Loucy (cell line): ENCODE data around the gene CDK9.

ENCODE experiments used
- H2AFZ ChIP-seq: fragments of 200-600 bp; sonication (generic); 2 replicates; pipeline ENCODE4 v1.6.0; 2016; ENCODE audit warnings: antibody characterized with exemption, mild to moderate bottlenecking, low read length, moderate library complexity
- H3F3A ChIP-seq: fragments of 200-600 bp; 2 replicates; pipeline ENCODE4 v1.6.0; 2016; ENCODE audit warnings: antibody characterized with exemption, low read depth, mild to moderate bottlenecking
- H3K27me3 ChIP-seq: fragments of 200-600 bp; sonication (generic); 2 replicates; pipeline ENCODE4 v1.6.1; 2014; ENCODE audit warnings: low read length, mild to moderate bottlenecking; ENCODE audit not compliant: insufficient read depth, poor library complexity, severe bottlenecking
- H3K36me3 ChIP-seq: fragments of 200-600 bp; sonication (generic); 2 replicates; pipeline ENCODE4 v1.6.1; 2016; ENCODE audit warnings: low read length; ENCODE audit not compliant: insufficient read depth
- H3K4me1 ChIP-seq: fragments of 200-600 bp; sonication (generic); 2 replicates; pipeline ENCODE4 v1.5.1; 2014; ENCODE audit warnings: low read length, mild to moderate bottlenecking; ENCODE audit not compliant: insufficient read depth, poor library complexity, severe bottlenecking
- H3K4me2 ChIP-seq: fragments of 200-600 bp; sonication (generic); 2 replicates; pipeline ENCODE4 v1.6.0; 2014; ENCODE audit warnings: antibody characterized with exemption, low read length, low read depth, mild to moderate bottlenecking; ENCODE audit not compliant: poor library complexity, severe bottlenecking
- H3K4me3 ChIP-seq: fragments of 200-600 bp; sonication (generic); 2 replicates; pipeline ENCODE4 v1.5.1; 2014; ENCODE audit warnings: low read length, mild to moderate bottlenecking, mixed read lengths; ENCODE audit not compliant: poor library complexity, severe bottlenecking
- H3K79me2 ChIP-seq: fragments of 200-600 bp; sonication (generic); 2 replicates; pipeline ENCODE4 v1.6.1; 2014; ENCODE audit warnings: low read length; ENCODE audit not compliant: insufficient read depth
- H3K9ac ChIP-seq: fragments of 200-600 bp; sonication (generic); 2 replicates; pipeline ENCODE4 v1.6.0; 2014; ENCODE audit warnings: mild to moderate bottlenecking, low read depth, low read length, moderate library complexity; ENCODE audit not compliant: poor library complexity, severe bottlenecking
- H3K9me2 ChIP-seq: fragments of 200-600 bp; sonication (generic); replicated peaks from 2 replicates; pipeline ENCODE4 v1.6.1; 2016; ENCODE audit warnings: low read depth, low read length, mixed read lengths
- H3K9me3 ChIP-seq: fragments of 200-600 bp; sonication (generic); 2 replicates; pipeline ENCODE4 v1.6.1; 2014; ENCODE audit warnings: mild to moderate bottlenecking, antibody characterized with exemption, low read length, low read depth; ENCODE audit not compliant: insufficient read depth
- H4K20me1 ChIP-seq: fragments of 200-600 bp; sonication (generic); 2 replicates; pipeline ENCODE4 v1.6.0; 2014; ENCODE audit warnings: antibody characterized with exemption, low read length, mild to moderate bottlenecking; ENCODE audit not compliant: insufficient read depth, poor library complexity, severe bottlenecking
- EZH2phosphoT487 ChIP-seq: fragments of 200-600 bp; IDR thresholded peaks from 2 replicates; pipeline ENCODE4 v1.6.1; 2018; ENCODE audit warnings: antibody characterized with exemption, mild to moderate bottlenecking, moderate library complexity, borderline replicate concordance
- TF ChIP-seq, protein P1 (sequence below): fragments of 200-600 bp; sonication (generic); conservative IDR thresholded peaks from 2 replicates; pipeline ENCODE4 v1.5.1; 2014; ENCODE audit warnings: mild to moderate bottlenecking, antibody characterized with exemption, low read length

The CDK9 gene

GRCh38 chr9:127812011-127812410 lies 26.2 kb downstream of the CDK9 start:
- H2AFZ ChIP-seq: no peak overlapping the region
- H4K20me1 ChIP-seq: peaks cover 13% of the 10 kb centered on the region
- H3K9ac ChIP-seq: no peak overlapping the region
- no peaks in the 10 kb centered on the region for H3F3A ChIP-seq
- no peaks in the 10 kb centered on the region for H3K27me3 ChIP-seq
- H3K9me3 ChIP-seq: no peaks in the 10 kb centered on the region
- no peak overlapping the region for H3K4me2 ChIP-seq
- H3K36me3 ChIP-seq: peaks cover 66% of the 10 kb centered on the region; the same call in 1 of the 2 replicates
- no peaks in the 10 kb centered on the region for H3K9me2 ChIP-seq
- H3K4me1 ChIP-seq: no peaks in the 10 kb centered on the region
- no peak overlapping the region for H3K4me3 ChIP-seq
- peaks cover 26% of the 10 kb centered on the region; the same call in 1 of the 2 replicates for H3K79me2 ChIP-seq
- no peak for TF ChIP-seq EZH2phosphoT487
- TF ChIP-seq, protein P1, sequence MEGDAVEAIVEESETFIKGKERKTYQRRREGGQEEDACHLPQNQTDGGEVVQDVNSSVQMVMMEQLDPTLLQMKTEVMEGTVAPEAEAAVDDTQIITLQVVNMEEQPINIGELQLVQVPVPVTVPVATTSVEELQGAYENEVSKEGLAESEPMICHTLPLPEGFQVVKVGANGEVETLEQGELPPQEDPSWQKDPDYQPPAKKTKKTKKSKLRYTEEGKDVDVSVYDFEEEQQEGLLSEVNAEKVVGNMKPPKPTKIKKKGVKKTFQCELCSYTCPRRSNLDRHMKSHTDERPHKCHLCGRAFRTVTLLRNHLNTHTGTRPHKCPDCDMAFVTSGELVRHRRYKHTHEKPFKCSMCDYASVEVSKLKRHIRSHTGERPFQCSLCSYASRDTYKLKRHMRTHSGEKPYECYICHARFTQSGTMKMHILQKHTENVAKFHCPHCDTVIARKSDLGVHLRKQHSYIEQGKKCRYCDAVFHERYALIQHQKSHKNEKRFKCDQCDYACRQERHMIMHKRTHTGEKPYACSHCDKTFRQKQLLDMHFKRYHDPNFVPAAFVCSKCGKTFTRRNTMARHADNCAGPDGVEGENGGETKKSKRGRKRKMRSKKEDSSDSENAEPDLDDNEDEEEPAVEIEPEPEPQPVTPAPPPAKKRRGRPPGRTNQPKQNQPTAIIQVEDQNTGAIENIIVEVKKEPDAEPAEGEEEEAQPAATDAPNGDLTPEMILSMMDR: no peak

GRCh38 chr9:127812936-127813675 lies 27.3 kb downstream of the CDK9 start:
- Histone ChIP-seq H3K79me2 (peaks cover 15% of the 10 kb centered on the region; the same call in 1 of the 2 replicates), H3K9me2 (no peaks in the 10 kb centered on the region), H3K27me3 (no peaks in the 10 kb centered on the region), H3K4me3 (no peak overlapping the region), H3K9me3 (no peaks in the 10 kb centered on the region), H3K4me1 (no peaks in the 10 kb centered on the region), H3F3A (no peaks in the 10 kb centered on the region), H3K9ac (no peak overlapping the region), H2AFZ (no peak overlapping the region), H4K20me1 (peaks cover 7% of the 10 kb centered on the region), H3K4me2 (no peak overlapping the region), H3K36me3 (peaks cover 56% of the 10 kb centered on the region; the same call in 1 of the 2 replicates)
- TF ChIP-seq, protein P1: no peak
- TF ChIP-seq EZH2phosphoT487: no peak

- Histone ChIP-seq H3K4me2 (no peak overlapping the region), H3K36me3 (peaks cover 50% of the 10 kb centered on the region; the same call in 1 of the 2 replicates), H3K9me3 (no peaks in the 10 kb centered on the region), H3K4me3 (no peak overlapping the region), H2AFZ (no peak overlapping the region), H3K9ac (no peak overlapping the region), H3K79me2 (peaks cover 15% of the 10 kb centered on the region; the same call in 1 of the 2 replicates), H3K27me3 (no peaks in the 10 kb centered on the region), H3K9me2 (no peaks in the 10 kb centered on the region), H3K4me1 (no peaks in the 10 kb centered on the region), H4K20me1 (peaks cover 3% of the 10 kb centered on the region), H3F3A (no peaks in the 10 kb centered on the region)
- no peak for TF ChIP-seq EZH2phosphoT487
- TF ChIP-seq, protein P1: no peak
These were observed 27.9 kb downstream of the CDK9 start for GRCh38 chr9:127813686-127814226.
